HG03354 (cell line): ENCODE data around the gene ARSI.

Experiments used
- ATAC-seq: cut with Tn5 transposase; IDR thresholded peaks from one replicate; pipeline ENCODE4 v1.9.1; 2021; ENCODE audit warnings: mild to moderate bottlenecking; ENCODE audit not compliant: unreplicated experiment, poor library complexity, severe bottlenecking

Gene ARSI

GRCh38 chr5:150296496-150296895, 6.2 kb downstream of the ARSI start:
- ATAC-seq, result no peak

- ATAC-seq, result no peak
These were observed 6.8 kb downstream of the ARSI start for GRCh38 chr5:150295741-150296486.

GRCh38 chr5:150295172-150295634, 7.5 kb downstream of the ARSI start:
- ATAC-seq, result no peak

- ATAC-seq, result no peak
These were observed 8.1 kb downstream of the ARSI start for GRCh38 chr5:150294551-150295071.

GRCh38 chr5:150293091-150293941, 9.4 kb downstream of the ARSI start:
- ATAC-seq, result no peak

- no peak for ATAC-seq
These were observed 11.0 kb downstream of the ARSI start for GRCh38 chr5:150291388-150292385.

GRCh38 chr5:150289551-150290390, 12.9 kb downstream of the ARSI start, which contains the start of gene CAMK2A:
Gene CAMK2A, minus strand, starts transcription at chr5:150289773. Its CDS starts 148 bp downstream, at chr5:150289625.
- no peak for ATAC-seq

- no peak for ATAC-seq
These were observed 13.9 kb downstream of the ARSI start for GRCh38 chr5:150288791-150289190.

GRCh38 chr5:150288361-150288760, 14.3 kb downstream of the ARSI start:
- no peak for ATAC-seq

GRCh38 chr5:150286820-150287219, 15.9 kb downstream of the ARSI start:
- no peak for ATAC-seq

- ATAC-seq, result no peak
These were observed 17.6 kb downstream of the ARSI start for GRCh38 chr5:150285114-150285513.

- ATAC-seq, result no peak
These were observed 18.4 kb downstream of the ARSI start for GRCh38 chr5:150284311-150284710.

GRCh38 chr5:150283904-150284303, 18.8 kb downstream of the ARSI start:
- ATAC-seq, result no peak

GRCh38 chr5:150281987-150282386, 20.7 kb downstream of the ARSI start:
- ATAC-seq, result no peak

GRCh38 chr5:150279330-150280020, 23.2 kb downstream of the ARSI start:
- no peak for ATAC-seq

GRCh38 chr5:150278916-150279315, 23.8 kb downstream of the ARSI start:
- no peak for ATAC-seq

- no peak for ATAC-seq
These were observed 24.5 kb downstream of the ARSI start for GRCh38 chr5:150278046-150278730.
